GM23338 (cell line): Measurements from ENCODE around the gene SPSB4.

Experiments
- CREB1 ChIP-seq: fragments of 250-450 bp; sonication (Bioruptor Pico); IDR thresholded peaks from 2 replicates; pipeline ENCODE4 v1.5.0; 2020; ENCODE audit warnings: low read depth, mild to moderate bottlenecking, moderate library complexity
- CTCF ChIP-seq, 2 experiments: fragments of 200-600 bp in 1 of 2; sonication (generic) in 1 of 2; conservative IDR thresholded peaks; 2 replicates each; pipeline versions ENCODE4 v1.5.1 to v1.6.1; 2016 to 2017; ENCODE audit warnings: antibody characterized with exemption in 2 of 2, low read depth in 2 of 2, mild to moderate bottlenecking in 2 of 2, moderate library complexity in 1 of 2
- EZH2 ChIP-seq: fragments of 200-600 bp; sonication (generic); IDR thresholded peaks from one replicate; pipeline ENCODE4 v1.8.0; 2017; ENCODE audit warnings: antibody characterized with exemption, mild to moderate bottlenecking, low read depth; ENCODE audit not compliant: unreplicated experiment
- EZH2phosphoT487 ChIP-seq: fragments of 200-600 bp; sonication (generic); IDR thresholded peaks from one replicate; pipeline ENCODE4 v1.8.1; 2018; ENCODE audit warnings: antibody characterized with exemption; ENCODE audit not compliant: unreplicated experiment
- JUNB ChIP-seq: IDR thresholded peaks from one replicate; pipeline ENCODE4 v1.6.1; 2016; ENCODE audit warnings: antibody characterized with exemption; ENCODE audit not compliant: unreplicated experiment
- POLR2AphosphoS5 ChIP-seq: IDR thresholded peaks from 2 replicates; pipeline ENCODE4 v1.6.1; 2016; ENCODE audit warnings: antibody characterized with exemption, low read depth
- REST ChIP-seq: IDR thresholded peaks from one replicate; pipeline ENCODE4 v1.6.1; 2018; ENCODE audit warnings: antibody characterized with exemption; ENCODE audit not compliant: unreplicated experiment
- ZNF331 ChIP-seq: fragments of 250-450 bp; sonication (Bioruptor Pico); IDR thresholded peaks from 2 replicates; pipeline ENCODE4 v1.5.0; 2020; ENCODE audit warnings: low read depth, mild to moderate bottlenecking, moderate library complexity

DNA sequence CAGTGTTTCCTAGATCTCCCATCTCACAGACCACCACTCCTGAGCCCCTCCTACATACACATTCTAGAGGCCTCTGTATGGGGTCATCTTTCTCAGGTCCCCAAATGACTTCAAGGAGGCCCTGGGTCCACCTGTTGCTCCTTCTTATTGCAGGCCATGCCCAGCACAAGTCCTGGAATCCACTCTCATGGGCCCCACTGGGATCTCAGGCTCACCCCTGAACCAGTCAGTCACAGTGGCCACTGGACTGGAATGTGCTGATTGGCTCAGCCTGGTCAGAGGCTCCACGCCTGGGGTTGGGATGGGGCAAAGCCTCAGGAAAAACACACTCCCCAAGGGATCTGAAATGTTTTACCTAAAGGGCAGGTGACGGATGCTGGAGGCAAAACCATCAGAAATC, 55.7 kb downstream of the SPSB4 start:
- no peak for TF ChIP-seq REST
- no peak for TF ChIP-seq EZH2phosphoT487
- TF ChIP-seq CTCF (conservative IDR thresholded peaks at IDR 0.05; ENCODE audit: low read depth in 2 of 2), result no peak
- TF ChIP-seq EZH2, result no peak
- TF ChIP-seq POLR2AphosphoS5, result no peak
- no peak for TF ChIP-seq ZNF331 (CRISPR knock-in tag)
- no peak for TF ChIP-seq CREB1 (CRISPR knock-in tag)
- no peak for TF ChIP-seq JUNB
